CD4-positive, alpha-beta T cell treated with Interleukin-12 subunit alpha and Interleukin-12 subunit beta, for 1 hour (primary cell): ENCODE measurements around the gene ASPHD2.
"Not testable (repeated sequence)": the region's sequence is repeated elsewhere in the genome, so short reads cannot be mapped to it uniquely, and the experiment has no call there.

ENCODE experiments used
- DNase-seq: peaks from one replicate; pipeline ENCODE4 v3.0.0-alpha.2; 2020

Gene ASPHD2

GRCh38 chr22:26416670-26417276 lies 12.3 kb upstream of the ASPHD2 start:
- no peak for DNase-seq

DNA sequence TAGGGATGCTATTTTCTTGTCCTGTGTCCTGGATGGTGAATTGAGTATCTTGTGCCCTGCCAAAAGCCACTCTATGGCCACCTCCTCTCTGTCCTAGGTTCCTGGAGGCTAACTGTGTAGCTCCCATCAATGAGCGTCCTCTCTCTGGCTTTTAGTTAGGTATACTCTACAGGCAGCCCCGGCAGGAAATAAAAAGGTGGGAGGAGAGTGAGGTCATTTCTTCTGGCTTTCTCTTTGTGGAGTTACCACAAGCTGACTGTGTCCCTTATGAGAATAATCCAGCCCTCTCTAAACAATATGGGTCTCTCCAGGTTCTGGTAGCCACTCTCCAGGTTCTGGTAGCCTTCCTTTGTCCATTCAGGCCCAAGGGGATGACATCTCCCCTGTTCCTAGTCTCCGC lies 11.7 kb upstream of the ASPHD2 start:
- DNase-seq, result no peak

- no peak for DNase-seq
Observed at GRCh38 chr22:26418620-26419019, 10.4 kb upstream of the ASPHD2 start.

GRCh38 chr22:26426924-26427323 lies 2.1 kb upstream of the ASPHD2 start:
- DNase-seq, result no peak

- no peak for DNase-seq
Observed at GRCh38 chr22:26429458-26430286, 612 bp downstream of the ASPHD2 start.

DNA sequence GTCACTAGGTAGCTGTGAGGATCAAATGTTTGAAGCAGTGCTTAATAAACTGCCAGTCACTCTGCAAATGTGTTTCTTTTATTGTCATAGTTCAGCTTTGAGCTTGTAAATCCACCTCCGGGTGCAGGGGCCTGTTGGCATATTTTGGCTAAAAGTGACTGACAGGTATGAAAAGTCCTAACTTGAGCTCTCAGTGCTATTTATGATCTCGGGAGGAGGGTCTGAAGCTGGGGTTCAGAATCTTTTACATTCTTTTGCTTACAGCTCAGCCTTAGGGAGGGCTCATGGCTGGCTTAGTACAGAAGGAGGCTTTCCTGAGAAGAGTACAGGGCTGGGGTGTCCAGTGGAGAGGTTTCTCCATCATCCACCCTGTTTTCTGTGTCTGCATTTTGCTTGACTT lies 1.5 kb downstream of the ASPHD2 start:
- DNase-seq, result no peak

DNA sequence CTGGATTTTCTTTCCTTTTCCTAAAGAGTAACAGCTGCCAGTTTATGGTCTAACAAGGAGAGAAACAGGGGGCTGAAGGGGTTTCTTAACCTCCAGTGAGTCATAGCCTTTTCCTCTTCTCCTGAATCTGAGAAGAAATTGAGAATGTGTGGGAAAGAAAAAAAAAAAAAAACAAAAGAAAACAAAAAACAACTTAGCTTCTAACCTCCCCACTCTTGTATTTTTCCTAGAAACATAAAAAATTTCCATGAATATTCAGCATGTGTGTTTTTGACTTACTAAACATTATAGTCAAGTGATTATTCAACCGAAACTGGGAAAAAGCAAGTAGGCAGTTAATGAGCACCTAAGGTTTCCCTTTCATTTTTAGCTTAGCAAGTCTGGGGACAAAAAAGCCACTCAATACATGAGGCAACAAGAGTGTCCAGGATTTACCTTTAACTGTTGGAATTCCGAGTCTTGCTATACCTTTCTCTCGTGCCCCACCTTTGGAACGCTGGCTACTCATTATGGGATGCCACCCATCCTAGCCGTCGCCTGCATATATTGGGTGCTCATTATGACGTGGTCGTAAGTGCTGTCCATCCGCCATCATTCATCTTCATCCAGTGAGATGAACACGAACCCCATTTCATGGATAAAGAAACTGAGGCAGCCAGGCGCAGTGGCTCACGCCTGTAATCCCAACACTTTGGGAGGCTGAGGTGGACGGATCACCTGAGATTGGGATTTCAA lies 2.4 kb downstream of the ASPHD2 start:
- DNase-seq, result no peak

DNA sequence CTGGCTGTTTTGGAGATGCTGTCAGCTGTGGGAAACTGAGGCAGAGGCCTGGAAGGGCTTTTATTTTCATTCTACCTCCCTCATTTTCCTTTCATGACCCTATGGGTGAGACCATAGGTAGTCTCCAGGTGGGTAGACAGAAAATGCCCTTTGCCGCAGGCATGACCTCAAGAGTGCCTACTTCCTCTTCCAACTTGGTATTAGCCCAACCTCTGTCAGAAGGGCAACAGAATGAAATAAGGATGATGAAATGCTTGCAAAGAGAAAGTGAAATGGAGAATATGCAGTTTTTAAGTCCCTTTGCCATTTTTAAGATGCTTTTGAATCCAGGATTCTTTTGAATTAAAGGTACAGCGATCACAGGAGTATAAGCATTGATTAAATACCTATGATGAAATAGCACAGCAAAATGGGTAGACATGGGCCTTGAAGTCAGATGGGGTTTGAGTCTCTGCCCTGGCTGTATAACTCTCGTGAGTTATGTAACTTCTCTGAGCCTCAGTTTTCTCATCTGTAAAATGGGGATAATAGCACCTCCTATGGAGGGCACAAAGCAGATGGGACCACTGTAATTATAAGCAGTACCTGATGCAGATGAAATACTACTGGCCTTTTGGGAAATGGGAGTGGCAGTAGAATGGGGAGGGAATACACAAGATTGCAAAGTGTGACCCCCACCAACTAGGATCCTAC lies 3.7 kb downstream of the ASPHD2 start:
- DNase-seq, result no peak

DNA sequence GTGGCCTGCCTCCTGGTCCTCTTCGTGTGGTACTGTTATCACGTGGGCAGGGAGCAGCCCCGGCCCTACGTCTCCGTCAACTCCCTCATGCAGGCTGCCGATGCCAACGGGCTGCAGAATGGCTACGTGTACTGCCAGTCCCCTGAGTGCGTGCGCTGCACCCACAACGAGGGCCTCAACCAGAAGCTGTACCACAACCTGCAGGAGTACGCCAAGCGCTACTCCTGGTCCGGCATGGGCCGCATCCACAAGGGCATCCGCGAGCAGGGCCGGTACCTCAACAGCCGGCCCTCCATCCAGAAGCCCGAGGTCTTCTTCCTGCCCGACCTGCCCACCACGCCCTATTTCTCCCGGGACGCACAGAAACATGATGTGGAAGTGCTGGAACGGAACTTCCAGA lies 4.7 kb downstream of the ASPHD2 start:
- DNase-seq, result no peak

DNA sequence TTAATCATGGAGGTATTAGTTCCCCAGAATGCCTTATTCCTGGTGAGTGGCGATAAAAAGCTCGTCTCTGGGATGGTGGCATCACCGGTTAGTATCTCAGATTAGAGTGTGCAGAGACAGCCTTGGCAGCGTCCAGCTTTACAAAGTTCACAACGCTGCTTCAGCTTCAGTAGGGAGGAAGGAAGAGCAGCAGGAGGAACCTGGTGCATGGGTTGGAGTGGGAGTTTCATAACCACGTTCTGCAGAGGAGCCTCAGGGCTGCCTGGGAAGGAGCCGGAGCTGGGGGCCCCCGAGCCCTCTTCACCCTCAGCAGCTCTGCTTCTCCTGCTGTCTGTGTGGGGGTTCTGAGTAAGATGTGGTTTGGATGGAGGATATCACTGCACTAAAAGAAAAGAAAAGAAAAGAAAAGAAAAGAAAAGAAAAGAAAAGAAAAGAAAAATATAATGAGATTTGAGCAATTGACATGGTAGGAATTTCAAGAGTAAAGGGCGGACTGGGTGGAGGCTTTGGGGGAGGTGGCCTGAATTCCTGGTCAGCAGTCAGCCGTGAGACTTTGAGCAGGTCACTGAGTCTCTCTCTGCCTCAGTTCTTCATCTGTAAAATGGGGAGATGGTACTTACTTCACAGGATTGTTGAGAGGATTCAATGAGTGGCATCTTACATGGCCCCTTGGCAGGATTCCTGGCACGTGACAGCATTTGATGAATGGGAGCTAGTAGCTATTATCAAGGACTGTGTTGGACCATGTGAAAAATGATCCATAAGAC lies 6.5 kb downstream of the ASPHD2 start:
- DNase-seq, result no peak

DNA sequence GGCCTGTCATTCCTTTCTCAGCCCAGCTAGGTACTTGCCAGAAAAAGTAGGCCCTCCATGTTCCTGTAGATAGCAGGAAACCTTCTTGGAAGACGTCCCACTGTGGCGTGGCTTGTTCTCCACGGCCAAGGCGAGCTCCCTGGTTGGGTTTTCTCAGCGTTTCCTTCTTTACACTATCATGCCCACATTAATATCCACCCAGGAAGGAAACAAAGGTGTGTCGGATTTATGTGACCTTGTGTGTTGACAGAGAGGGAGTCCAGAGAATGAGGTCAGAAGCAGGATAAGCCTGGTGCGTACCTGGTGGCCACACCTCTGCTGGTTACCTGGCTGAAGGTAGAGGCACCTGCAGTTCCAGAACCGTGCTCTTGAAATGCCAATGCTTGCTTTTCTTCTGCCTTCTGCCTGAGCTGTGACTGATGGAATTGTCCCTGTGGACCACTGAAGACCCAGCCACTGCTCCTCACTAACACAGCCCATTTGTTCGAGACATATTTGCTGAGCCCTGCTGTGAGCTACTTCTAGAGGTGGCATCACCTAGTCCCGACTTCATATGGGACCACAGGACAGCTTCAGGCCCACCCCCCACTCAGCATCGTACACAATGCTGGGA lies 7.9 kb downstream of the ASPHD2 start:
- no peak for DNase-seq

- no peak for DNase-seq
Observed at GRCh38 chr22:26437694-26438392, 8.8 kb downstream of the ASPHD2 start.

- DNase-seq, result not testable (repeated sequence)
Observed at GRCh38 chr22:26438776-26439175, 9.7 kb downstream of the ASPHD2 start.

GRCh38 chr22:26439559-26439958 lies 10.5 kb downstream of the ASPHD2 start:
- DNase-seq, result no peak

GRCh38 chr22:26442086-26442756 lies 13.2 kb downstream of the ASPHD2 start:
- DNase-seq, result no peak

DNA sequence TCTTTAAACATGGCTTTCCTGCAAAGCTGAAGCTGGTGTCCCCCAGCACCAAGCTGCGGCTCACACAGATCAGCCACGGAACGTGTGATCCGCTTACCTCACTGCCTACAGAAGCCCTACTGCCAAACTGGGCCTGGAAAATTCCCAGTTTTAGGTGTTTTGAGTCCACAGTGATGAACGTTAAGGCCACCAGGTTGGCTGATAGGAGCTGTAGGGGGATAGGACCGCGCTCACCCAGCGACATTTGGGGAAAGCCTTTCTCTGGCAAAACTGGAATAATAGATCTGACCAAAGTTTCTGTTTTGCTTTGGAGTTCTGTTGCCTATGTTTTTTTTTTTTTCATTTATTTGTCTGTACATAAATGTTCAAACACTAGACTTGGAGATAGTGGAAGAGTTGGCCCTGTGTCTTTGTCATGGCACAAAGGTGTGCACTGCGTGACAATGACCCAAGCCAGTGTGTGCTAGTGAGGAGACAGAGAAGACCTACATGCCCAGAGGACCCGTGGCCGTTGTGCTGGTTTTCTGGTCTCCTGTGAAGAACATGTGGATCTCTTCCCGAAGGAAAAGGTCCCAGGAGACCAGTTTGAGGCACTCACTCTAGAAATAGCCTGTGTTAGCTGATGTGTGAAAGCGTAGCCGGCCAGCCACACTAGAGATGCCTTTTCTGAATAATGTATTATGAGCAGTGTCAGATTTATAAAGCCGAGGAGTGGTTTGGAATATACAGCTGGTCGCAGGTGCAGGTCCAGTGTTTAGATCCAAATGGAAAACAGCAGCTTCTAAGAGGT lies 15.0 kb downstream of the ASPHD2 start:
- no peak for DNase-seq

- DNase-seq, result no peak
Observed at GRCh38 chr22:26444777-26445176, 15.7 kb downstream of the ASPHD2 start.

- DNase-seq, result no peak
Observed at GRCh38 chr22:26445577-26446275, 16.7 kb downstream of the ASPHD2 start.

DNA sequence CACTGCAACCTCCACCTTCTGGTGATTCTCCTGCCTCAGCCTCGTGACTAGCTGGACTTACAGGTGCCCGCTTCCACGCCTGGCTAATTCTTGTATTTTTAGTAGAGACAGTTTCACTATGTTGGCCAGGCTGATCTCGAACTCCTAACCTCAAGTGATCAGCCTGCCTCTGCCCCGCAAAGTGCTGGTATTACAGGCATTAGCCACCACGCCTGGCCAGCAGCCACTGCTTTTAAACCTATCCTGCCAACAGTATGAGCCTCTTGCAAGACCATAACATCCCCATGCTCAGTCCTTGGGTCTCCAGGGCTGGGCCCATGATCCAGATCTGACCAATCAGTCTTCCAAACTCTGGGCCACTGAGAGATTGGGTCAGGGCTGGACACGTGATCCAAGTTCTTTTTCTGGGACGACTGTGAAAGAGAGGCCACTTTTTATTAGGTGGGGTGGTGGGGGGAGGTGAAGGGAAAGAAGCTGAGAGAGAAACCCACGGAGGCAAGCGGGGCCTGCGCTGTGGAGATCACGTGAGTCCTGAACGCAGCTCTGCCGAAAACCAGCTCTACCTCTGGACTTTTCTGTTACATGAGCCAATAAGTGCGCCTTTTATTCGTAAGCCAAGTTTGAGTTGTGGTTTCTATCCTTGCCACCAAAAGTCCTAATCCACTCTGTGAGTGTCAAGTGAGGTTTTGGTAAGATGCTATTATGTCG lies 17.9 kb downstream of the ASPHD2 start:
- no peak for DNase-seq
